SK-N-SH (cell line): ENCODE measurements around the gene GALR3. TPM values are rescaled to one million over a fixed set of nuclear protein-coding genes. Genes with fewer than 3 reads are reported as not detected.

Source experiments
- CTCF ChIA-PET: fragments of 300-600, 350-600 bp; formaldehyde crosslinking; extraction: SDS; loops from one replicate; lab custom pipeline; 2021; lab: Yijun Ruan, JAX
- POLR2A ChIA-PET: fragments of 350-600 bp; sonication (Branson Sonifier 250); formaldehyde crosslinking; extraction: SDS; loops from one replicate; lab custom pipeline; 2020; ENCODE audit warnings: antibody characterized with exemption, inconsistent platforms; lab: Yijun Ruan, JAX
- DNase-seq: peaks from one replicate; pipeline ENCODE4 v3.0.0; 2012
- H2AFZ ChIP-seq: fragments of 200-600 bp; sonication (generic); 2 replicates; pipeline ENCODE4 v1.8.1; 2016; ENCODE audit warnings: antibody characterized with exemption, mild to moderate bottlenecking, low read depth
- H3F3A ChIP-seq: fragments of 200-600 bp; sonication (generic); replicated peaks from 2 replicates; pipeline ENCODE3; 2016; ENCODE audit warnings: antibody characterized with exemption, mild to moderate bottlenecking; ENCODE audit not compliant: insufficient read depth
- H3K27ac ChIP-seq, 2 experiments: fragments of 200-500 bp in 1 of 2; fragments of 200-600 bp in 1 of 2; sonication (Bioruptor generic) in 1 of 2; sonication (generic), shearing (Covaris generic) in 1 of 2; 2 replicates each; pipeline versions ENCODE4 v1.5.1 to v1.6.1; 2014 to 2016; ENCODE audit warnings: low read depth in 2 of 2, inconsistent platforms in 1 of 2, low read length in 1 of 2, mild to moderate bottlenecking in 1 of 2, mixed read lengths in 1 of 2
- H3K27me3 ChIP-seq: fragments of 200-600 bp; sonication (generic), shearing (Covaris generic); 2 replicates; pipeline ENCODE4 v1.6.1; 2016; ENCODE audit warnings: mixed run types; ENCODE audit not compliant: insufficient read depth
- H3K36me3 ChIP-seq, 2 experiments: fragments of 200-500 bp in 1 of 2; fragments of 200-600 bp in 1 of 2; sonication (Bioruptor generic) in 1 of 2; sonication (generic) in 1 of 2; replicated peaks in 1 of 2; 2 replicates each; pipeline versions ENCODE3 to v1.5.1; 2014 to 2016; ENCODE audit warnings: low read length in 1 of 2, mild to moderate bottlenecking in 1 of 2; ENCODE audit not compliant: insufficient read depth in 2 of 2, control insufficient read depth in 1 of 2
- H3K4me1 ChIP-seq, 2 experiments: fragments of 200-500 bp in 1 of 2; fragments of 200-600 bp in 1 of 2; sonication (Bioruptor generic) in 1 of 2; sonication (generic), shearing (Covaris generic) in 1 of 2; 2 replicates each; pipeline versions ENCODE4 v1.5.1 to v1.6.1; 2014 to 2016; ENCODE audit warnings: low read depth in 1 of 2, low read length in 1 of 2, mixed run types in 1 of 2; ENCODE audit not compliant: insufficient read depth in 2 of 2, control insufficient read depth in 1 of 2
- H3K4me2 ChIP-seq: fragments of 200-600 bp; sonication (generic), shearing (Covaris generic); 2 replicates; pipeline ENCODE4 v1.6.1; 2017; ENCODE audit warnings: mixed run types
- H3K4me3 ChIP-seq, 2 experiments: fragments of 200-500 bp in 1 of 2; fragments of 200-600 bp in 1 of 2; sonication (Bioruptor generic) in 1 of 2; sonication (generic), shearing (Covaris generic) in 1 of 2; 2 replicates each; pipeline versions ENCODE4 v1.5.1 to v1.8.1; 2014 to 2016; ENCODE audit warnings: low read depth in 2 of 2, inconsistent platforms in 1 of 2, low read length in 1 of 2, mild to moderate bottlenecking in 1 of 2, mixed read lengths in 1 of 2, moderate library complexity in 1 of 2
- H3K79me2 ChIP-seq: fragments of 200-600 bp; sonication (generic); 2 replicates; pipeline ENCODE4 v1.8.1; 2017; ENCODE audit warnings: mild to moderate bottlenecking; ENCODE audit not compliant: insufficient read depth
- H3K9ac ChIP-seq: fragments of 200-600 bp; sonication (generic); 2 replicates; pipeline ENCODE4 v1.6.1; 2017; ENCODE audit warnings: mixed run types
- H3K9me2 ChIP-seq: fragments of 200-600 bp; sonication (generic); 2 replicates; pipeline ENCODE4 v1.6.1; 2017; ENCODE audit warnings: mixed run types
- H3K9me3 ChIP-seq: fragments of 200-600 bp; sonication (generic); 2 replicates; pipeline ENCODE4 v1.6.1; 2017; ENCODE audit warnings: mixed run types, mild to moderate bottlenecking, moderate library complexity
- H4K20me1 ChIP-seq: fragments of 200-600 bp; sonication (generic); 2 replicates; pipeline ENCODE4 v1.6.1; 2017; ENCODE audit warnings: mild to moderate bottlenecking, mixed run types; ENCODE audit not compliant: insufficient read depth
- CHD2 ChIP-seq: fragments of 150-350 bp; IDR thresholded peaks from 2 replicates; pipeline ENCODE4 v1.6.1; 2018; ENCODE audit warnings: low read length; ENCODE audit not compliant: partially characterized antibody
- EZH2phosphoT487 ChIP-seq: fragments of 200-600 bp; sonication (generic); IDR thresholded peaks from 2 replicates; pipeline ENCODE4 v1.6.1; 2017; ENCODE audit warnings: low read depth, mixed run types, mild to moderate bottlenecking, antibody characterized with exemption, moderate library complexity, borderline replicate concordance
- FOSL2 ChIP-seq: IDR thresholded peaks from 2 replicates; pipeline ENCODE4 v1.4.0; 2012; ENCODE audit warnings: low read depth, mild to moderate bottlenecking, moderate library complexity, borderline replicate concordance
- FOXJ3 ChIP-seq: sonication (generic); formaldehyde crosslinking; IDR thresholded peaks from 2 replicates; pipeline ENCODE4 v1.5.1; 2020; ENCODE audit warnings: mild to moderate bottlenecking, missing genetic modification reagents
- GABPA ChIP-seq: IDR thresholded peaks from 2 replicates; pipeline ENCODE4 v1.4.0; 2012; ENCODE audit warnings: low read depth, mild to moderate bottlenecking
- JUND ChIP-seq: IDR thresholded peaks from 2 replicates; pipeline ENCODE4 v1.4.0; 2012
- NRF1 ChIP-seq: IDR thresholded peaks from 2 replicates; pipeline ENCODE4 v1.6.1; 2012; ENCODE audit warnings: low read depth, mild to moderate bottlenecking, low read length
- POLR2AphosphoS5 ChIP-seq: IDR thresholded peaks from 2 replicates; pipeline ENCODE4 v1.6.1; 2012; ENCODE audit warnings: low read depth, low read length
- RFX5 ChIP-seq: IDR thresholded peaks from 2 replicates; pipeline ENCODE4 v1.6.1; 2012; ENCODE audit warnings: mild to moderate bottlenecking, improper control_type of control experiment, low read length
- RXRA ChIP-seq: IDR thresholded peaks from 2 replicates; pipeline ENCODE4 v1.4.0; 2012; ENCODE audit warnings: low read depth, mild to moderate bottlenecking, borderline replicate concordance
- SIN3A ChIP-seq: IDR thresholded peaks from 2 replicates; pipeline ENCODE4 v1.6.1; 2012; ENCODE audit warnings: low read depth, mild to moderate bottlenecking, low read length, moderate library complexity, borderline replicate concordance
- TAF1 ChIP-seq: IDR thresholded peaks from 2 replicates; pipeline ENCODE4 v1.6.1; 2012; ENCODE audit warnings: low read depth, mild to moderate bottlenecking, low read length, moderate library complexity, borderline replicate concordance
- USF1 ChIP-seq: IDR thresholded peaks from 2 replicates; pipeline ENCODE4 v1.4.0; 2012; ENCODE audit warnings: low read depth, borderline replicate concordance
- YY1 ChIP-seq: IDR thresholded peaks from 2 replicates; pipeline ENCODE4 v1.4.0; 2012; ENCODE audit warnings: low read depth, mild to moderate bottlenecking
- WGBS: methylation state at CpG from one replicate; pipeline ENCODE4 v1.1.6; 2017; ENCODE audit warnings: low lambda C conversion rate; 5-methylcytosine and 5-hydroxymethylcytosine counted together
- polyA plus RNA-seq, 3 experiments: library from polyadenylated mRNA; depleted of rRNA; stranded (reverse); fragments of >200 nt; gene quantifications; 2 replicates each; pipeline ENCODE4 v1.2.3, GENCODE V29; 2012
- TF ChIP-seq, protein P1 (sequence below): IDR thresholded peaks from 2 replicates; pipeline ENCODE4 v1.6.1; 2012; ENCODE audit warnings: mild to moderate bottlenecking, low read depth, low read length, moderate library complexity
- TF ChIP-seq, protein P2 (sequence below): IDR thresholded peaks from 2 replicates; pipeline ENCODE4 v1.4.0; 2012; ENCODE audit warnings: low read depth
- TF ChIP-seq, protein P3 (sequence below): IDR thresholded peaks from 2 replicates; pipeline ENCODE4; 2012

Gene GALR3
- polyA plus RNA-seq, 1 of the 3 experiments (the other 2 are of a cell fraction): not detected

GRCh38 chr22:37808294-37808657 is 14.9 kb upstream of the GALR3 start:
- no peaks in the 10 kb centered on the region for H3K9me3 ChIP-seq
- peak overlapping the region; percentile 70 for H3K4me3 ChIP-seq
- peaks cover 17% of the 10 kb centered on the region for H3F3A ChIP-seq
- peaks cover 22% of the 10 kb centered on the region for H3K79me2 ChIP-seq
- POLR2A ChIA-PET: interaction anchor here (1.4 to 1.9 kb wide), 2 partner anchors 9 to 36 kb away, joined by 7 to 13 read pairs; partner anchors contain the start of gene ANKRD54
- H3K36me3 ChIP-seq: peaks cover 0 to under 1% of the 10 kb centered on the region in 2 experiments
- no peaks in the 10 kb centered on the region for H3K27me3 ChIP-seq
- peak overlapping the region in 1 of 2 experiments; percentile 52; a peak in 2 of 4 replicates for H3K27ac ChIP-seq
- CTCF ChIA-PET: interaction anchor here (0.7 to 3.8 kb wide), 6 partner anchors 9 to 132 kb away, joined by 3 to 34 read pairs (median 4); no protein-coding TSS in a partner anchor
- no peaks in the 10 kb centered on the region for H3K9me2 ChIP-seq
- DNase-seq: no peak
- WGBS: 28% methylated on average over 4 of the region's 8 CpGs
- no peaks in the 10 kb centered on the region; the same call in 1 of the 2 replicates for H4K20me1 ChIP-seq
- peak overlapping the region; percentile 98 for H3K4me2 ChIP-seq
- peaks cover 0 to 28% of the 10 kb centered on the region in 2 experiments; a peak in 2 of 4 replicates for H3K4me1 ChIP-seq
- H3K9ac ChIP-seq: peak overlapping the region; percentile 66; the same call in 1 of the 2 replicates
- TF ChIP-seq YY1: no peak
- TF ChIP-seq RXRA: no peak
- TF ChIP-seq USF1: no peak
- TF ChIP-seq TAF1: no peak
- TF ChIP-seq NRF1: no peak
- TF ChIP-seq EZH2phosphoT487: no peak
- no peak for TF ChIP-seq SIN3A
- no peak for TF ChIP-seq GABPA
- TF ChIP-seq, protein P1, sequence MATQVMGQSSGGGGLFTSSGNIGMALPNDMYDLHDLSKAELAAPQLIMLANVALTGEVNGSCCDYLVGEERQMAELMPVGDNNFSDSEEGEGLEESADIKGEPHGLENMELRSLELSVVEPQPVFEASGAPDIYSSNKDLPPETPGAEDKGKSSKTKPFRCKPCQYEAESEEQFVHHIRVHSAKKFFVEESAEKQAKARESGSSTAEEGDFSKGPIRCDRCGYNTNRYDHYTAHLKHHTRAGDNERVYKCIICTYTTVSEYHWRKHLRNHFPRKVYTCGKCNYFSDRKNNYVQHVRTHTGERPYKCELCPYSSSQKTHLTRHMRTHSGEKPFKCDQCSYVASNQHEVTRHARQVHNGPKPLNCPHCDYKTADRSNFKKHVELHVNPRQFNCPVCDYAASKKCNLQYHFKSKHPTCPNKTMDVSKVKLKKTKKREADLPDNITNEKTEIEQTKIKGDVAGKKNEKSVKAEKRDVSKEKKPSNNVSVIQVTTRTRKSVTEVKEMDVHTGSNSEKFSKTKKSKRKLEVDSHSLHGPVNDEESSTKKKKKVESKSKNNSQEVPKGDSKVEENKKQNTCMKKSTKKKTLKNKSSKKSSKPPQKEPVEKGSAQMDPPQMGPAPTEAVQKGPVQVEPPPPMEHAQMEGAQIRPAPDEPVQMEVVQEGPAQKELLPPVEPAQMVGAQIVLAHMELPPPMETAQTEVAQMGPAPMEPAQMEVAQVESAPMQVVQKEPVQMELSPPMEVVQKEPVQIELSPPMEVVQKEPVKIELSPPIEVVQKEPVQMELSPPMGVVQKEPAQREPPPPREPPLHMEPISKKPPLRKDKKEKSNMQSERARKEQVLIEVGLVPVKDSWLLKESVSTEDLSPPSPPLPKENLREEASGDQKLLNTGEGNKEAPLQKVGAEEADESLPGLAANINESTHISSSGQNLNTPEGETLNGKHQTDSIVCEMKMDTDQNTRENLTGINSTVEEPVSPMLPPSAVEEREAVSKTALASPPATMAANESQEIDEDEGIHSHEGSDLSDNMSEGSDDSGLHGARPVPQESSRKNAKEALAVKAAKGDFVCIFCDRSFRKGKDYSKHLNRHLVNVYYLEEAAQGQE: no peak
- TF ChIP-seq FOXJ3 (CRISPR knock-in tag): no peak
- TF ChIP-seq POLR2AphosphoS5: no peak
- no peak for TF ChIP-seq RFX5
- TF ChIP-seq CHD2: no peak
- TF ChIP-seq FOSL2: no peak
- TF ChIP-seq JUND: no peak
- TF ChIP-seq, protein P2, sequence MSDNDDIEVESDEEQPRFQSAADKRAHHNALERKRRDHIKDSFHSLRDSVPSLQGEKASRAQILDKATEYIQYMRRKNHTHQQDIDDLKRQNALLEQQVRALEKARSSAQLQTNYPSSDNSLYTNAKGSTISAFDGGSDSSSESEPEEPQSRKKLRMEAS: no peak
- TF ChIP-seq, protein P3, sequence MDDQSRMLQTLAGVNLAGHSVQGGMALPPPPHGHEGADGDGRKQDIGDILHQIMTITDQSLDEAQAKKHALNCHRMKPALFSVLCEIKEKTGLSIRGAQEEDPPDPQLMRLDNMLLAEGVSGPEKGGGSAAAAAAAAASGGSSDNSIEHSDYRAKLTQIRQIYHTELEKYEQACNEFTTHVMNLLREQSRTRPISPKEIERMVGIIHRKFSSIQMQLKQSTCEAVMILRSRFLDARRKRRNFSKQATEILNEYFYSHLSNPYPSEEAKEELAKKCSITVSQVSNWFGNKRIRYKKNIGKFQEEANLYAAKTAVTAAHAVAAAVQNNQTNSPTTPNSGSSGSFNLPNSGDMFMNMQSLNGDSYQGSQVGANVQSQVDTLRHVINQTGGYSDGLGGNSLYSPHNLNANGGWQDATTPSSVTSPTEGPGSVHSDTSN: no peak
- TF ChIP-seq, all 33 proteins: peak for 0
- H2AFZ ChIP-seq: peak overlapping the region; percentile 87
